HUES48 (cell line): ENCODE measurements around the gene XBP1.
"Not testable (repeated sequence)": the region's sequence is repeated elsewhere in the genome, so short reads cannot be mapped to it uniquely, and the experiment has no call there.

Experiments
- H3K27ac ChIP-seq: one replicate; pipeline ENCODE4 v1.7.0; 2013; ENCODE audit warnings: low read depth, low read length, inconsistent platforms
- H3K27me3 ChIP-seq: 2 replicates; pipeline ENCODE4 v1.6.1; 2013; ENCODE audit warnings: mild to moderate bottlenecking, low read length; ENCODE audit not compliant: control insufficient read depth, insufficient read depth
- H3K36me3 ChIP-seq: 2 replicates; pipeline ENCODE4 v1.6.1; 2013; ENCODE audit warnings: low read length; ENCODE audit not compliant: control insufficient read depth, insufficient read depth
- H3K4me1 ChIP-seq: 2 replicates; pipeline ENCODE4 v1.6.1; 2013; ENCODE audit warnings: mild to moderate bottlenecking, low read length; ENCODE audit not compliant: control insufficient read depth, insufficient read depth
- H3K4me3 ChIP-seq: 2 replicates; pipeline ENCODE4 v1.5.1; 2013; ENCODE audit warnings: mild to moderate bottlenecking, low read depth, low read length
- H3K9ac ChIP-seq: 2 replicates; pipeline ENCODE4 v1.6.1; 2013; ENCODE audit warnings: mild to moderate bottlenecking, low read depth, low read length, moderate library complexity
- H3K9me3 ChIP-seq: 2 replicates; pipeline ENCODE4 v1.6.1; 2013; ENCODE audit warnings: low read length; ENCODE audit not compliant: control insufficient read depth, insufficient read depth

The XBP1 gene

GRCh38 chr22:28817919-28818859, 17.8 kb upstream of the XBP1 start:
- H3K9ac ChIP-seq, result peak overlapping the region; percentile 8; the same call in 1 of the 2 replicates
- no peaks in the 10 kb centered on the region for H3K36me3 ChIP-seq
- no peaks in the 10 kb centered on the region; the same call in 1 of the 2 replicates for H3K4me1 ChIP-seq
- H3K27me3 ChIP-seq, result no peaks in the 10 kb centered on the region
- H3K27ac ChIP-seq, result no peak overlapping the region
- H3K4me3 ChIP-seq, result no peak overlapping the region
- H3K9me3 ChIP-seq, result no peaks in the 10 kb centered on the region

DNA sequence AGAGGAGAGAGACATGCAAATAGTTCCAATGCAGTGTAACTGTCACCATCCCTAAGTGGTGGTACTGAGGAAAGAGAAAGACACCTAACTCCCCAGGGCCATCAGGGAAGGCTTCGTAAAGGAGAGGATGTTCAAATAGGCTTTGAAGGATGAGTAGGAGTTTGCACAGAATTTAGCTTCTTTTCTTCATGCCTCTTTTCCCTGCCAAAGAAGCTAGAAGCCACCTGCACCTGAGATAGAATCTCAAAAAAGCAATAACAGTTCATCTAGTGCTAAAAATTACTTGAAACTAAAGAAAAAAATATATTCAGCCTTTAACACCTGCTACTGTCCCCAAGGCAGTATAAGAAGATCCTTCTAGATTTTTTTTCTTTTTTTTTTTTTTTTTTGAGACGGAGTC, 16.7 kb upstream of the XBP1 start:
- H3K27ac ChIP-seq, result no peak overlapping the region
- no peak overlapping the region for H3K9ac ChIP-seq
- no peak overlapping the region for H3K4me3 ChIP-seq
- no peaks in the 10 kb centered on the region for H3K27me3 ChIP-seq
- H3K36me3 ChIP-seq, result no peaks in the 10 kb centered on the region
- H3K4me1 ChIP-seq, result no peaks in the 10 kb centered on the region; the same call in 1 of the 2 replicates
- no peaks in the 10 kb centered on the region for H3K9me3 ChIP-seq

- H3K4me3 ChIP-seq, result no peak overlapping the region
- no peaks in the 10 kb centered on the region for H3K27me3 ChIP-seq
Observed at GRCh38 chr22:28815729-28816128, 15.4 kb upstream of the XBP1 start.

GRCh38 chr22:28815111-28815510, 14.7 kb upstream of the XBP1 start:
- Histone ChIP-seq H3K9me3 (no peaks in the 10 kb centered on the region), H3K4me1 (no peaks in the 10 kb centered on the region; the same call in 1 of the 2 replicates), H3K27me3 (no peaks in the 10 kb centered on the region), H3K9ac (no peak overlapping the region), H3K4me3 (no peak overlapping the region), H3K36me3 (no peaks in the 10 kb centered on the region), H3K27ac (no peak overlapping the region)

More at GRCh38 chr22:28815729-28816128, 15.4 kb upstream of the XBP1 start:
- no peaks in the 10 kb centered on the region for H3K9me3 ChIP-seq
- no peaks in the 10 kb centered on the region; the same call in 1 of the 2 replicates for H3K4me1 ChIP-seq
- H3K9ac ChIP-seq, result no peak overlapping the region
- H3K36me3 ChIP-seq, result no peaks in the 10 kb centered on the region
- no peak overlapping the region for H3K27ac ChIP-seq

GRCh38 chr22:28813772-28814518, 13.6 kb upstream of the XBP1 start:
- H3K4me3 ChIP-seq, result no peak overlapping the region
- H3K27ac ChIP-seq, result no peak overlapping the region
- no peaks in the 10 kb centered on the region for H3K27me3 ChIP-seq

GRCh38 chr22:28812516-28812915, 12.1 kb upstream of the XBP1 start:
- no peak overlapping the region for H3K9ac ChIP-seq
- H3K9me3 ChIP-seq, result no peaks in the 10 kb centered on the region
- H3K36me3 ChIP-seq, result no peaks in the 10 kb centered on the region
- no peak overlapping the region for H3K27ac ChIP-seq
- H3K27me3 ChIP-seq, result no peaks in the 10 kb centered on the region
- no peak overlapping the region for H3K4me3 ChIP-seq
- H3K4me1 ChIP-seq, result no peaks in the 10 kb centered on the region

More at GRCh38 chr22:28813772-28814518, 13.6 kb upstream of the XBP1 start:
- no peaks in the 10 kb centered on the region for H3K36me3 ChIP-seq
- no peaks in the 10 kb centered on the region for H3K9me3 ChIP-seq
- H3K9ac ChIP-seq, result no peak overlapping the region
- no peaks in the 10 kb centered on the region for H3K4me1 ChIP-seq

DNA sequence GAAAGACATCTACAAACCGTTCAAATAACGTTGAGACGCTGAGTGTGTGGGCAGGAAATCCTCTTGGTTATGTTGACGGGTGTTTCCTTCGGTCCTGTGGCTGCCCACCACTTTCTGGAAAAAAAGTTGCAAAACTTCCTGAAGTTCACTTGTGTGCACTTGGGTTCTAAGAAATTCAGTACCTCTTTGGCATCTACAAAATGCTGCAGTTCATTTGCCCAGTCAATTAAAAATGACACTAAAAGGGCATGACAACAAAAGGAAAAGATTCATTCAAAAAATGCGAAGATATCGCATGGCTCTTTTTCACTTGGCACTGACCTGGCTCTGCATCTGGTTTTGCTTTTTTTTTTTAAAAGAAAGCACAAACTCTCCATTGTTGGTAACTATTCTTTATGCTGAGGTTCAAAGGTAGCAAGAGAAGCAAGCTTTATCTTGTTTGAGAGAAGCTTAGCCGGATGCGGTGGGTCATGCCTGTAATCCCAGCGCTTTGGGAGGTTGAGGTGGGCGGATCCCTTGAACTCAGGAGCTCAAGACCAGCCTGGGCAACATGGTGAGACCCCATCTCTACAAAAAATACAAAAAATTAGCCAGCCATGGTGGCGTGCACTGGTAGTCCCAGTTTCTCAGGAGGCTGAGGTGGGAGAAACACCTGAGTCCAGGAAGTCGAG, 10.6 kb upstream of the XBP1 start:
- Histone ChIP-seq H3K36me3 (no peaks in the 10 kb centered on the region), H3K4me3 (no peak overlapping the region), H3K4me1 (no peaks in the 10 kb centered on the region), H3K27ac (no peak overlapping the region), H3K27me3 (no peaks in the 10 kb centered on the region), H3K9me3 (no peaks in the 10 kb centered on the region), H3K9ac (no peak overlapping the region)

- no peak overlapping the region for H3K4me3 ChIP-seq
- H3K4me1 ChIP-seq, result no peaks in the 10 kb centered on the region
- no peaks in the 10 kb centered on the region for H3K27me3 ChIP-seq
- H3K9me3 ChIP-seq, result no peaks in the 10 kb centered on the region
- H3K36me3 ChIP-seq, result no peaks in the 10 kb centered on the region
- H3K9ac ChIP-seq, result no peak overlapping the region
- H3K27ac ChIP-seq, result no peak overlapping the region
Observed at GRCh38 chr22:28808716-28809355, 8.5 kb upstream of the XBP1 start.

GRCh38 chr22:28805426-28805825, 5.1 kb upstream of the XBP1 start:
- H3K27ac ChIP-seq, H3K4me3 ChIP-seq, H3K36me3 ChIP-seq, H3K9ac ChIP-seq, H3K27me3 ChIP-seq, H3K4me1 ChIP-seq, H3K9me3 ChIP-seq: not testable (repeated sequence)

GRCh38 chr22:28802595-28803123, 2.3 kb upstream of the XBP1 start:
- H3K4me3 ChIP-seq, result no peak overlapping the region
- H3K9me3 ChIP-seq, result no peaks in the 10 kb centered on the region
- no peak overlapping the region for H3K27ac ChIP-seq
- H3K9ac ChIP-seq, result no peak overlapping the region
- no peaks in the 10 kb centered on the region for H3K27me3 ChIP-seq
- peaks cover 14% of the 10 kb centered on the region for H3K36me3 ChIP-seq
- peaks cover 12% of the 10 kb centered on the region for H3K4me1 ChIP-seq
